GM23338 (cell line): ENCODE data around the gene THUMPD3. TPM values are rescaled to one million over a fixed set of nuclear protein-coding genes. Genes with fewer than 3 reads are reported as not detected.

ENCODE experiments used
- ATAC-seq: fragments of 200-7000 bp; cut with Tn5 transposase; 3 replicates; pipeline ENCODE4 v1.9.1; 2020
- DNase-seq: peaks from one replicate; pipeline ENCODE4 v3.0.0-alpha.2; 2015; ENCODE audit warnings: low spot score
- H2AFZ ChIP-seq: fragments of 200-600 bp; sonication (generic); 2 replicates; pipeline ENCODE4 v1.8.0; 2016; ENCODE audit warnings: antibody characterized with exemption, mild to moderate bottlenecking, moderate library complexity
- H3F3A ChIP-seq: fragments of 200-600 bp; sonication (generic); replicated peaks from 2 replicates; pipeline ENCODE4 v1.8.0; 2017; ENCODE audit warnings: antibody characterized with exemption, mixed run types, low read depth
- H3K27ac ChIP-seq: fragments of 200-600 bp; sonication (generic); 2 replicates; pipeline ENCODE4 v1.6.1; 2016; ENCODE audit warnings: low read depth
- H3K27me3 ChIP-seq: fragments of 200-600 bp; sonication (generic); 2 replicates; pipeline ENCODE4 v1.8.0; 2016; ENCODE audit warnings: mild to moderate bottlenecking, mixed run types, moderate library complexity; ENCODE audit not compliant: insufficient read depth
- H3K36me3 ChIP-seq: fragments of 200-600 bp; sonication (generic); 2 replicates; pipeline ENCODE4 v1.8.0; 2016; ENCODE audit warnings: mild to moderate bottlenecking; ENCODE audit not compliant: insufficient read depth
- H3K4me1 ChIP-seq: fragments of 200-600 bp; sonication (generic); 2 replicates; pipeline ENCODE4 v1.8.0; 2016; ENCODE audit warnings: mild to moderate bottlenecking, moderate library complexity; ENCODE audit not compliant: insufficient read depth
- H3K4me2 ChIP-seq: fragments of 200-600 bp; sonication (generic); 2 replicates; pipeline ENCODE4 v1.7.1; 2017; ENCODE audit warnings: mixed run types
- H3K4me3 ChIP-seq: fragments of 200-600 bp; sonication (generic); 2 replicates; pipeline ENCODE4 v1.6.1; 2016; ENCODE audit warnings: mixed run types
- H3K79me2 ChIP-seq: fragments of 200-600 bp; sonication (generic); replicated peaks from 2 replicates; pipeline ENCODE4 v1.8.0; 2017; ENCODE audit warnings: mild to moderate bottlenecking; ENCODE audit not compliant: insufficient read depth
- H3K9me2 ChIP-seq: fragments of 200-600 bp; sonication (generic); 2 replicates; pipeline ENCODE4 v1.8.0; 2017; ENCODE audit not compliant: insufficient read depth
- H4K20me1 ChIP-seq: fragments of 200-600 bp; sonication (generic); replicated peaks from 2 replicates; pipeline ENCODE4 v1.8.0; 2017; ENCODE audit warnings: mild to moderate bottlenecking; ENCODE audit not compliant: insufficient read depth
- H3K27ac Mint-ChIP-seq: 2 replicates; pipeline ENCODE4 v1.8.0; 2020; ENCODE audit warnings: inconsistent platforms, mild to moderate bottlenecking, moderate library complexity, mixed read lengths
- H3K27me3 Mint-ChIP-seq: 3 replicates; pipeline ENCODE4 v1.8.0; 2022; ENCODE audit warnings: low read depth, mild to moderate bottlenecking, moderate library complexity, mixed read lengths, inconsistent platforms; ENCODE audit not compliant: insufficient read depth, poor library complexity
- H3K36me3 Mint-ChIP-seq: 3 replicates; pipeline ENCODE4 v1.8.0; 2021; ENCODE audit warnings: low read depth, mild to moderate bottlenecking, inconsistent platforms, moderate library complexity, mixed read lengths
- H3K4me1 Mint-ChIP-seq: 3 replicates; pipeline ENCODE4 v1.8.0; 2020; ENCODE audit warnings: mild to moderate bottlenecking, inconsistent platforms, mixed read lengths
- H3K4me3 Mint-ChIP-seq: 3 replicates; pipeline ENCODE4 v1.8.0; 2021; ENCODE audit warnings: moderate library complexity, mild to moderate bottlenecking, inconsistent platforms, mixed read lengths
- H3K9me3 Mint-ChIP-seq: 3 replicates; pipeline ENCODE4 v1.8.0; 2020; ENCODE audit warnings: moderate library complexity, mild to moderate bottlenecking, inconsistent platforms, mixed read lengths
- CREB1 ChIP-seq: fragments of 250-450 bp; sonication (Bioruptor Pico); IDR thresholded peaks from 2 replicates; pipeline ENCODE4 v1.5.0; 2020; ENCODE audit warnings: low read depth, mild to moderate bottlenecking, moderate library complexity
- CTCF ChIP-seq, 2 experiments: fragments of 200-600 bp in 1 of 2; sonication (generic) in 1 of 2; conservative IDR thresholded peaks; 2 replicates each; pipeline versions ENCODE4 v1.5.1 to v1.6.1; 2016 to 2017; ENCODE audit warnings: antibody characterized with exemption in 2 of 2, low read depth in 2 of 2, mild to moderate bottlenecking in 2 of 2, moderate library complexity in 1 of 2
- ETS1 ChIP-seq: IDR thresholded peaks from 2 replicates; pipeline ENCODE4 v1.6.1; 2016; ENCODE audit warnings: antibody characterized with exemption
- EZH2 ChIP-seq: fragments of 200-600 bp; sonication (generic); IDR thresholded peaks from one replicate; pipeline ENCODE4 v1.8.0; 2017; ENCODE audit warnings: antibody characterized with exemption, mild to moderate bottlenecking, low read depth; ENCODE audit not compliant: unreplicated experiment
- EZH2phosphoT487 ChIP-seq: fragments of 200-600 bp; sonication (generic); IDR thresholded peaks from one replicate; pipeline ENCODE4 v1.8.1; 2018; ENCODE audit warnings: antibody characterized with exemption; ENCODE audit not compliant: unreplicated experiment
- NANOG ChIP-seq: IDR thresholded peaks from 2 replicates; pipeline ENCODE4 v1.6.1; 2016; ENCODE audit warnings: antibody characterized with exemption, borderline replicate concordance
- POLR2AphosphoS5 ChIP-seq: IDR thresholded peaks from 2 replicates; pipeline ENCODE4 v1.6.1; 2016; ENCODE audit warnings: antibody characterized with exemption, low read depth
- REST ChIP-seq: IDR thresholded peaks from one replicate; pipeline ENCODE4 v1.6.1; 2018; ENCODE audit warnings: antibody characterized with exemption; ENCODE audit not compliant: unreplicated experiment
- STAT1 ChIP-seq: IDR thresholded peaks from one replicate; pipeline ENCODE4 v1.6.1; 2016; ENCODE audit warnings: antibody characterized with exemption; ENCODE audit not compliant: unreplicated experiment
- ZNF331 ChIP-seq: fragments of 250-450 bp; sonication (Bioruptor Pico); IDR thresholded peaks from 2 replicates; pipeline ENCODE4 v1.5.0; 2020; ENCODE audit warnings: low read depth, mild to moderate bottlenecking, moderate library complexity
- polyA plus RNA-seq: library from polyadenylated mRNA; unstranded; fragments of >200 nt; fragmentation: Nextera tagmentation; extraction: Ambion mirVana; gene quantifications from 2 replicates; pipeline ENCODE4 v1.2.1, GENCODE V29; 2016
- total RNA-seq: library from RNA; depleted of rRNA; stranded (reverse); fragments of >200 nt; shearing (Covaris generic); gene quantifications from 2 replicates; pipeline ENCODE4 v1.2.3, GENCODE V29; 2014
- TF ChIP-seq, protein P1 (sequence below): fragments of 250-450 bp; sonication (Bioruptor Pico); IDR thresholded peaks from 2 replicates; pipeline ENCODE4 v1.5.0; 2020; ENCODE audit warnings: mild to moderate bottlenecking, moderate library complexity

Gene THUMPD3
- total and polyA plus RNA-seq, 2 experiments from 2014 or later, result 30.1 to 54.1 TPM

DNA sequence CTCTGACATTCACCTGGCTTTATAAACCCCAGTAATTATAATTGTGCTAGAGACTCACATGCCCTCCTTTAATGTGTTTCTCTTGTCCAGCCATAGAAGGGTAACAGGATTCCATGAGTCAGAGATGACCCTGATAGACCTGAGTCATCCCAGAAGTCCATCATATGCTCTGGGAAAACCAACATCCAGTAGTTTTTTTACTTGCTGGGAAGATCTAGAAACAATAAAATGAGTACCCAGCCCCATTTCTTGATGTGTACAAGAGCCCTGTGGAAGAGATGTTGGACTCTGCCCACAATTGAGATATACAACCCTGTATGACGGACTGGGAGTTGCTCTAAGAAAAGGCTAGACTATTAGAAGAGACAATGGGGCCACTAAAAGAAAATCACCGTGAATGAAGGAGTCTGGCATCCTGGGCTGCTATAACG is 22.4 kb upstream of the THUMPD3 start:
- peaks cover 10% of the 10 kb centered on the region for H3K4me1 Mint-ChIP-seq
- H3K27ac ChIP-seq, result no peak overlapping the region
- H3K4me2 ChIP-seq, result no peak overlapping the region

More for the DNA sequence above, 22.4 kb upstream of the THUMPD3 start:
- Histone ChIP-seq H3F3A (no peaks in the 10 kb centered on the region), H3K9me2 (peaks cover 3% of the 10 kb centered on the region; the same call in 1 of the 2 replicates), H3K27me3 (no peaks in the 10 kb centered on the region), H3K36me3 (no peaks in the 10 kb centered on the region), H3K79me2 (no peaks in the 10 kb centered on the region), H3K4me3 (no peak overlapping the region), H2AFZ (no peak overlapping the region), H4K20me1 (no peaks in the 10 kb centered on the region), H3K4me1 (no peaks in the 10 kb centered on the region)
- H3K27me3 Mint-ChIP-seq, result peaks cover 5% of the 10 kb centered on the region
- H3K36me3 Mint-ChIP-seq, result no peaks in the 10 kb centered on the region; the same call in 2 of the 3 replicates
- ATAC-seq (no peak), DNase-seq (no peak)
- no peak for TF ChIP-seq POLR2AphosphoS5
- TF ChIP-seq EZH2, result no peak
- TF ChIP-seq CREB1 (CRISPR knock-in tag), result no peak
- no peak for TF ChIP-seq EZH2phosphoT487
- TF ChIP-seq REST, result no peak
- TF ChIP-seq STAT1, result no peak
- TF ChIP-seq, protein P1, sequence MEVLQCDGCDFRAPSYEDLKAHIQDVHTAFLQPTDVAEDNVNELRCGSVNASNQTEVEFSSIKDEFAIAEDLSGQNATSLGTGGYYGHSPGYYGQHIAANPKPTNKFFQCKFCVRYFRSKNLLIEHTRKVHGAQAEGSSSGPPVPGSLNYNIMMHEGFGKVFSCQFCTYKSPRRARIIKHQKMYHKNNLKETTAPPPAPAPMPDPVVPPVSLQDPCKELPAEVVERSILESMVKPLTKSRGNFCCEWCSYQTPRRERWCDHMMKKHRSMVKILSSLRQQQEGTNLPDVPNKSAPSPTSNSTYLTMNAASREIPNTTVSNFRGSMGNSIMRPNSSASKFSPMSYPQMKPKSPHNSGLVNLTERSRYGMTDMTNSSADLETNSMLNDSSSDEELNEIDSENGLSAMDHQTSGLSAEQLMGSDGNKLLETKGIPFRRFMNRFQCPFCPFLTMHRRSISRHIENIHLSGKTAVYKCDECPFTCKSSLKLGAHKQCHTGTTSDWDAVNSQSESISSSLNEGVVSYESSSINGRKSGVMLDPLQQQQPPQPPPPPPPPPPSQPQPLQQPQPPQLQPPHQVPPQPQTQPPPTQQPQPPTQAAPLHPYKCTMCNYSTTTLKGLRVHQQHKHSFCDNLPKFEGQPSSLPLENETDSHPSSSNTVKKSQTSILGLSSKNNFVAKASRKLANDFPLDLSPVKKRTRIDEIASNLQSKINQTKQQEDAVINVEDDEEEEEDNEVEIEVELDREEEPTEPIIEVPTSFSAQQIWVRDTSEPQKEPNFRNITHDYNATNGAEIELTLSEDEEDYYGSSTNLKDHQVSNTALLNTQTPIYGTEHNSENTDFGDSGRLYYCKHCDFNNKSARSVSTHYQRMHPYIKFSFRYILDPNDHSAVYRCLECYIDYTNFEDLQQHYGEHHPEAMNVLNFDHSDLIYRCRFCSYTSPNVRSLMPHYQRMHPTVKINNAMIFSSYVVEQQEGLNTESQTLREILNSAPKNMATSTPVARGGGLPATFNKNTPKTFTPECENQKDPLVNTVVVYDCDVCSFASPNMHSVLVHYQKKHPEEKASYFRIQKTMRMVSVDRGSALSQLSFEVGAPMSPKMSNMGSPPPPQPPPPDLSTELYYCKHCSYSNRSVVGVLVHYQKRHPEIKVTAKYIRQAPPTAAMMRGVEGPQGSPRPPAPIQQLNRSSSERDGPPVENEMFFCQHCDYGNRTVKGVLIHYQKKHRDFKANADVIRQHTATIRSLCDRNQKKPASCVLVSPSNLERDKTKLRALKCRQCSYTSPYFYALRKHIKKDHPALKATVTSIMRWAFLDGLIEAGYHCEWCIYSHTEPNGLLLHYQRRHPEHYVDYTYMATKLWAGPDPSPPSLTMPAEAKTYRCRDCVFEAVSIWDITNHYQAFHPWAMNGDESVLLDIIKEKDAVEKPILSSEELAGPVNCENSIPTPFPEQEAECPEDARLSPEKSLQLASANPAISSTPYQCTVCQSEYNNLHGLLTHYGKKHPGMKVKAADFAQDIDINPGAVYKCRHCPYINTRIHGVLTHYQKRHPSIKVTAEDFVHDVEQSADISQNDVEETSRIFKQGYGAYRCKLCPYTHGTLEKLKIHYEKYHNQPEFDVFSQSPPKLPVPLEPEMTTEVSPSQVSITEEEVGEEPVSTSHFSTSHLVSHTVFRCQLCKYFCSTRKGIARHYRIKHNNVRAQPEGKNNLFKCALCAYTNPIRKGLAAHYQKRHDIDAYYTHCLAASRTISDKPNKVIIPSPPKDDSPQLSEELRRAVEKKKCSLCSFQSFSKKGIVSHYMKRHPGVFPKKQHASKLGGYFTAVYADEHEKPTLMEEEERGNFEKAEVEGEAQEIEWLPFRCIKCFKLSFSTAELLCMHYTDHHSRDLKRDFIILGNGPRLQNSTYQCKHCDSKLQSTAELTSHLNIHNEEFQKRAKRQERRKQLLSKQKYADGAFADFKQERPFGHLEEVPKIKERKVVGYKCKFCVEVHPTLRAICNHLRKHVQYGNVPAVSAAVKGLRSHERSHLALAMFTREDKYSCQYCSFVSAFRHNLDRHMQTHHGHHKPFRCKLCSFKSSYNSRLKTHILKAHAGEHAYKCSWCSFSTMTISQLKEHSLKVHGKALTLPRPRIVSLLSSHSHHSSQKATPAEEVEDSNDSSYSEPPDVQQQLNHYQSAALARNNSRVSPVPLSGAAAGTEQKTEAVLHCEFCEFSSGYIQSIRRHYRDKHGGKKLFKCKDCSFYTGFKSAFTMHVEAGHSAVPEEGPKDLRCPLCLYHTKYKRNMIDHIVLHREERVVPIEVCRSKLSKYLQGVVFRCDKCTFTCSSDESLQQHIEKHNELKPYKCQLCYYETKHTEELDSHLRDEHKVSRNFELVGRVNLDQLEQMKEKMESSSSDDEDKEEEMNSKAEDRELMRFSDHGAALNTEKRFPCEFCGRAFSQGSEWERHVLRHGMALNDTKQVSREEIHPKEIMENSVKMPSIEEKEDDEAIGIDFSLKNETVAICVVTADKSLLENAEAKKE, result no peak
- no peak for TF ChIP-seq CTCF (conservative IDR thresholded peaks at IDR 0.05; ENCODE audit: low read depth in 2 of 2)
- TF ChIP-seq ETS1, result no peak
- TF ChIP-seq NANOG, result no peak
- TF ChIP-seq ZNF331 (CRISPR knock-in tag), result no peak
- H3K4me3 Mint-ChIP-seq, result no peak overlapping the region
- H3K27ac Mint-ChIP-seq, result no peak overlapping the region
- no peaks in the 10 kb centered on the region for H3K9me3 Mint-ChIP-seq
